T-cell (primary cell): ENCODE results near the gene FATE1. TPM values are rescaled to one million over a fixed set of nuclear protein-coding genes. Genes with fewer than 3 reads are reported as not detected.

Source experiments
- ATAC-seq, 4 experiments: fragments of 200-7000 bp in 3 of 4; fragments of 150-1000 bp in 1 of 4; cut with Tn5 transposase; replicated peaks in 1 of 4; 1 replicate in 3 of 4; 2 replicates in 1 of 4; pipeline ENCODE4 v1.10.0; 2021; ENCODE audit warnings: moderate library complexity in 3 of 4, mild to moderate bottlenecking in 2 of 4, moderate number of reproducible peaks in 1 of 4
- CTCF ChIA-PET, 2 donors: fragments of 300-600 bp; sonication (Branson Sonifier 250); formaldehyde crosslinking; loops; one replicate each; lab custom pipeline; 2022; ENCODE audit warnings: antibody characterized with exemption in 2 of 2; lab: Charles Lee
- POLR2A ChIA-PET, 2 donors: fragments of 300-600 bp; sonication (Branson Sonifier 250); formaldehyde crosslinking; loops; one replicate each; lab custom pipeline; 2022; ENCODE audit warnings: antibody characterized with exemption in 2 of 2; lab: Charles Lee
- DNase-seq, 35 experiments: peaks; one replicate each; pipeline versions ENCODE4 v3.0.0 to v3.0.0-alpha.2; 2013 to 2023
- H3K27ac ChIP-seq: one replicate; pipeline ENCODE4 v1.5.1; 2013; ENCODE audit warnings: low read length
- H3K27me3 ChIP-seq, 2 experiments: replicated peaks in 1 of 2; 1 replicate in 1 of 2; 2 replicates in 1 of 2; pipeline versions ENCODE4 v1.6.1 to v1.7.0; 2013; ENCODE audit warnings: low read length in 1 of 2, mixed read lengths in 1 of 2; ENCODE audit not compliant: control insufficient read depth in 2 of 2, insufficient read depth in 2 of 2; ENCODE audit errors: extremely low read depth in 1 of 2
- H3K36me3 ChIP-seq, 2 donors: 1 replicate in 1 of 2; 2 replicates in 1 of 2; pipeline versions ENCODE4 v1.6.1 to v1.7.0; 2013; ENCODE audit warnings: low read length in 1 of 2; ENCODE audit not compliant: control insufficient read depth in 2 of 2, insufficient read depth in 1 of 2; ENCODE audit errors: extremely low read depth in 1 of 2
- H3K4me1 ChIP-seq, 2 experiments: 1 replicate in 1 of 2; 2 replicates in 1 of 2; pipeline versions ENCODE4 v1.6.1 to v1.7.0; 2013; ENCODE audit warnings: low read length in 2 of 2, mixed read lengths in 1 of 2; ENCODE audit not compliant: insufficient read depth in 2 of 2, control insufficient read depth in 1 of 2; ENCODE audit errors: extremely low read depth in 1 of 2
- H3K4me3 ChIP-seq, 2 donors: 1 replicate in 1 of 2; 2 replicates in 1 of 2; pipeline versions ENCODE4 v1.5.1 to v1.7.0; 2013; ENCODE audit warnings: mild to moderate bottlenecking in 2 of 2, low read length in 1 of 2, moderate library complexity in 1 of 2; ENCODE audit not compliant: control insufficient read depth in 1 of 2; ENCODE audit errors: extremely low read depth in 1 of 2
- H3K9me3 ChIP-seq: 2 replicates; pipeline ENCODE4 v1.7.0; 2013
- H3K27ac Mint-ChIP-seq, 2 donors: one replicate each; pipeline ENCODE4 v1.8.0; 2020 to 2021; ENCODE audit warnings: mild to moderate bottlenecking in 2 of 2, mixed read lengths in 2 of 2
- H3K27me3 Mint-ChIP-seq, 2 donors: one replicate each; pipeline ENCODE4 v1.8.0; 2021 to 2022; ENCODE audit warnings: mixed read lengths in 2 of 2
- H3K36me3 Mint-ChIP-seq: one replicate; pipeline ENCODE4 v1.8.0; 2021; ENCODE audit warnings: mixed read lengths
- H3K4me1 Mint-ChIP-seq, 3 donors: one replicate each; pipeline ENCODE4 v1.8.0; 2020 to 2022; ENCODE audit warnings: mixed read lengths in 3 of 3, mild to moderate bottlenecking in 1 of 3
- H3K4me3 Mint-ChIP-seq, 3 donors: one replicate each; pipeline ENCODE4 v1.8.0; 2020 to 2022; ENCODE audit warnings: mild to moderate bottlenecking in 3 of 3, mixed read lengths in 3 of 3, moderate library complexity in 3 of 3
- H3K9me3 Mint-ChIP-seq, 3 donors: one replicate each; pipeline ENCODE4 v1.8.0; 2020 to 2022; ENCODE audit warnings: mixed read lengths in 3 of 3
- WGBS: methylation state at CpG from one replicate; pipeline ENCODE4 v1.1.5; 2013; ENCODE audit warnings: missing lambda C conversion rate; ENCODE audit not compliant: insufficient coverage; 5-methylcytosine and 5-hydroxymethylcytosine counted together
- total RNA-seq, 35 experiments: library from RNA in 6 of 35; stranded (reverse) in 6 of 35; fragments of 120-200 nt in 1 of 35; gene quantifications; one replicate each; pipeline versions ENCODE4 v1.2.1 to v1.2.4 and lab custom pipeline; 2013 to 2026

Gene FATE1
- total RNA-seq, 5 donors from 2014 or later (not counting 1 experiment from before 2014, with no cell fraction given) = not detected

DNA sequence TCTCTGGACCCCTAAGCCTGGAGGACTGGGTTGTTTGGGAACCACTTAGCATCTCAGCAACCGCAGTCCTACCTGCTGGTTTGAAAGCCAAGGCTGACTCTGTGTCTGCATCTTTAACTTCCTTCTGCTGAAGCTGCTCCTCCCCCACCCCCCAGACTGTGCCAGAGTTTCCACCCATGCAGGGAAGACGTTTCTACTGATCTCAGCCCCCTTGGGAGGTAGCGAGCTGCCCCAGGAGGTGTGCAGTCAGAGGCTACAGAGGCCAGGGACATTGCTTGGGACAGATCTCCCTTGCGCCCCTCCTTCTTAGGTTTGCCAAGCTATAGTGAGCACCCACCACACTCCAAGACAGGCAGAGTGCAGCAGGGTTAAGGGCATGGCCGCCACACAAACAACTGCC lies 4.7 kb upstream of the FATE1 start:
- WGBS = 50% methylated on average over 1 of the region's 5 CpGs
- peaks cover 0 to 20% of the 10 kb centered on the region in 2 donors for H3K27me3 Mint-ChIP-seq
- ChIA-PET POLR2A (no interaction called here), CTCF (no interaction called here)
- H3K4me1 Mint-ChIP-seq = no peaks in the 10 kb centered on the region
- H3K27ac ChIP-seq = no peak overlapping the region
- H3K4me3 Mint-ChIP-seq = no peak overlapping the region
- DNase-seq = no peak
- ATAC-seq = no peak
- no peaks in the 10 kb centered on the region for H3K9me3 Mint-ChIP-seq
- H3K9me3 ChIP-seq = no peaks in the 10 kb centered on the region
- no peaks in the 10 kb centered on the region for H3K36me3 Mint-ChIP-seq
- H3K4me1 ChIP-seq = no peaks in the 10 kb centered on the region
- no peak overlapping the region for H3K27ac Mint-ChIP-seq
- H3K36me3 ChIP-seq = no peaks in the 10 kb centered on the region
- H3K27me3 ChIP-seq = peaks cover 0 to 2% of the 10 kb centered on the region in 2 experiments
- H3K4me3 ChIP-seq = no peak overlapping the region

DNA sequence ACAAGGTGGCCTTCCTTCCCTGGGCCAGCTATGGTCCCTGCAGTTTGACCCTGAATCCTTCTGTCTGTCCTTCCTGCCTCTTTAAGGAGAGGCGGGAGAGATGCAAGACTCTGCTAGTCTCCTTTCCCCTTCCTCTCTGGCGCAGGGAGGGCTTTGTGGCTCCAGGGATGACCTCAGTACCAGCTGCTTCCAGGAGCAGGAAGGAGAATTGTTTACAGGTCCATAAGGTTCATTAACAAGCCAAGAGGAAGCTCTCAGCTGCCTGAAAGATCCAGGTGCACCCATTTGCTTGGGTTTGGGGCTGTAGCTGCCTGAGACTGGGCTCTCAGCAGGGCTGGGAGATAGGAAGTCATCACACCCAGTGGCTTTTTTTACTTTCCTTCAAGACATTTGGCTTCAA lies 4.0 kb upstream of the FATE1 start:
- POLR2A ChIA-PET = no interaction called here

DNA sequence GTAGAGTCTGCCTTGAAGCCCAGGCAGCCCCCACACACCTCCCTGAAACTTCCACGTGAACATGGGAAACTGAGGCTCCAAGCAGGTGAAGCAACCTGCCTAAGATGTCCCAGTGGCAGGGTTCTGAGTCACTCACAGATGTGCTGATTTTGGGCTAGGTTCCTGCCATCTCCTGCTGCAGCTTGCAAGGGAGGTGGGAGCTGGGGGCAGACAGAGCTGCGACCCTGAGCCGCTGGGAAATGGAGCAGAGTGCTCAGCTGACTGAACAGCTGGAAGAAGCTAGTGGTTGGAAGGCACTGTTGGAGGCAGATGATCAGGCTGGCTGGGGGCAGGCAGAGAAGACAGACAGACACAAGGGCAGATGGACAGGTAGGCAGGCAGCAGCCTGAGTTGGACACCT lies 3.6 kb upstream of the FATE1 start:
- Histone ChIP-seq H3K4me1 (no peaks in the 10 kb centered on the region), H3K36me3 (no peaks in the 10 kb centered on the region), H3K4me3 (no peak overlapping the region), H3K27ac (no peak overlapping the region), H3K9me3 (no peaks in the 10 kb centered on the region), H3K27me3 (peaks cover 0 to 2% of the 10 kb centered on the region in 2 experiments)
- Mint-ChIP-seq H3K36me3 (no peaks in the 10 kb centered on the region), H3K4me1 (no peaks in the 10 kb centered on the region), H3K4me3 (no peak overlapping the region), H3K27ac (no peak overlapping the region), H3K9me3 (no peaks in the 10 kb centered on the region), H3K27me3 (peaks cover 0 to 26% of the 10 kb centered on the region in 2 donors)
- 77% methylated on average over 3 of the region's 3 CpGs for WGBS
- no peak for ATAC-seq
- CTCF ChIA-PET = no interaction called here
- POLR2A ChIA-PET = no interaction called here
- no peak for DNase-seq

More for the DNA sequence above, 4.0 kb upstream of the FATE1 start:
- no peak for DNase-seq
- Histone ChIP-seq H3K27ac (no peak overlapping the region), H3K27me3 (peaks cover 0 to 2% of the 10 kb centered on the region in 2 experiments), H3K36me3 (no peaks in the 10 kb centered on the region), H3K4me3 (no peak overlapping the region), H3K4me1 (no peaks in the 10 kb centered on the region), H3K9me3 (no peaks in the 10 kb centered on the region)
- no peak for ATAC-seq
- no peaks in the 10 kb centered on the region for H3K9me3 Mint-ChIP-seq
- H3K4me3 Mint-ChIP-seq = no peak overlapping the region
- no peak overlapping the region for H3K27ac Mint-ChIP-seq
- no peaks in the 10 kb centered on the region for H3K4me1 Mint-ChIP-seq
- peaks cover 0 to 26% of the 10 kb centered on the region in 2 donors for H3K27me3 Mint-ChIP-seq
- H3K36me3 Mint-ChIP-seq = no peaks in the 10 kb centered on the region
- no CpG with 5 or more reads among the region's 2 CpGs for WGBS
- CTCF ChIA-PET = no interaction called here

DNA sequence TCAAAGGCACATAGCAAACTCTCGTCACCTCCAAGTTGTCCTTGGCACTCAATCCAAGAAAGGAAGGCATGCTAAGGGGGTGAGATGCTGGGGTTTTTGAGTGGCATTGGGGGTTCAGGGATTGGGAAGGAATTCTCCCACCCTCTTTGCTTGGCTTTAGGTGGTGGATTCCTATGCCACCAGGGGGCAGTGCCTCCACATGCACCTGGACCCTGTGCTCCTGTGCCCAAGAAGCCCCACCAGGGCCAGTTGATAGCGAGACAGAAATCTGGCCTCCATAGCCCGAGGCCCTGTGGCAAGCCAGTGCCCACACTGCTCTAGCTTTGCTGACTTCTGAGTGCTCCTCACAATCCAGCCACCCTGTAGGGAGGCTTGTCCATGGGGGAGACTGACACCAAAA lies 2.0 kb upstream of the FATE1 start:
- Histone ChIP-seq H3K27ac (no peak overlapping the region), H3K9me3 (no peaks in the 10 kb centered on the region), H3K27me3 (peaks cover 0 to 2% of the 10 kb centered on the region in 2 experiments), H3K4me3 (no peak overlapping the region), H3K4me1 (no peaks in the 10 kb centered on the region), H3K36me3 (no peaks in the 10 kb centered on the region)
- no peaks in the 10 kb centered on the region for H3K4me1 Mint-ChIP-seq
- no peaks in the 10 kb centered on the region for H3K9me3 Mint-ChIP-seq
- POLR2A ChIA-PET = no interaction called here
- H3K27me3 Mint-ChIP-seq = peaks cover 0 to 25% of the 10 kb centered on the region in 2 donors
- no peaks in the 10 kb centered on the region for H3K36me3 Mint-ChIP-seq
- peak in 1 of 35 experiments; percentile 0 for DNase-seq
- no peak overlapping the region for H3K4me3 Mint-ChIP-seq
- WGBS = no CpG with 5 or more reads among the region's 3 CpGs
- H3K27ac Mint-ChIP-seq = no peak overlapping the region
- no peak for ATAC-seq
- CTCF ChIA-PET = no interaction called here

DNA sequence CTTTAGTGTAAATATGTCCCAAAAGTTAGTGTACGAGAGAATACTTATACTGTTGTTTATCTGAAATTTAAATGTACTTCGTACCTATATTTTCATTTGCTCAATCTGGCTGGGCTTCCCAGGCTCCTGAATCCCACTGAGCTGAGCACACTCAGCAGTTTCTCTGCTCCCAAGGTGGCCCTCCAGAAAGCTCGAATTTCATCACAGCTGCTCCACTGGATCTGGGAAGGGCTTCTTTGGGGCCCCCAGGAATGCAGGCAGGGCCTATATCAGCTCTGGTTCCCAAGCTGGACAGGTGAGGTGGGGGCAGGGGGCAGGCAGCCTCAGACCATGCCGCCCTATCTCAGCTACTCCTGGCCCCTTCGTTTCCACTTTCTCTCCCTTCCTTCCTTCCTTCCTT lies 1.5 kb upstream of the FATE1 start:
- DNase-seq = no peak
- Mint-ChIP-seq H3K4me3 (no peak overlapping the region), H3K27ac (no peak overlapping the region), H3K4me1 (no peaks in the 10 kb centered on the region), H3K36me3 (no peaks in the 10 kb centered on the region), H3K9me3 (no peaks in the 10 kb centered on the region), H3K27me3 (peaks cover 0 to 25% of the 10 kb centered on the region in 2 donors)
- Histone ChIP-seq H3K4me1 (no peaks in the 10 kb centered on the region), H3K36me3 (no peaks in the 10 kb centered on the region), H3K27ac (no peak overlapping the region), H3K4me3 (no peak overlapping the region), H3K27me3 (peaks cover 0 to 2% of the 10 kb centered on the region in 2 experiments), H3K9me3 (no peaks in the 10 kb centered on the region)
- WGBS = no CpG with 5 or more reads among the region's 5 CpGs
- ChIA-PET CTCF (no interaction called here), POLR2A (no interaction called here)
- no peak for ATAC-seq

DNA sequence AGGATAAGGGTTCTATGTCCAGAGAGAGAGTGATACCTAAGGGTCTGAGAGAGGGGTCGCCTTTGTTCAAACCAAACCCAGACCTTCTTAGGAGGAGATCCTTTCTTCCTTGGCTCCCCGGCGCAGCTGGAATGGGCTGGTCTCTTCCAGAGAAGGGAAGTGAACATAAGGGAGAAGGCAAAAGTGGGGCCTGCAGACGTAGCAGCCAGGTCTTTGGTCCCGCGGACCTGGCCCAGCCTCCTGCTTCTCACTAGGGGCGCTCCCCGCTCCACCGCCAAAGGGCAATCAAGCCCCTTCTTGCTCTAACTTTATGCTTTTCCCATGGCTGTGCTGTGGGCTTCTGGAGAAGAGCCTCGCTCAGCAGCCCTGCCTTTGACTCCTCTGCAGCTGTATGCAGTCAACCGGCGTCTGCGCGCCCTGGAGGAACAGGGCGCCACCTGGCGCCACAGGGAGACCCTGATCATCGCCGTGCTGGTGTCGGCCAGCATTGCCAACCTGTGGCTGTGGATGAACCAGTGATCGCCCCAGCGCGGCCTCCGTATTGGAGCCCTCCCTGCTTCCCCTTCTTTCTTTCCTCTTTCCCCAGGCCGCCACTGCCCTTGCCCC lies 6.5 kb downstream of the FATE1 start:
- no peaks in the 10 kb centered on the region for H3K4me1 ChIP-seq

More for the DNA sequence above, 6.5 kb downstream of the FATE1 start:
- H3K36me3 ChIP-seq = no peaks in the 10 kb centered on the region
- Mint-ChIP-seq H3K27me3 (peaks cover 0 to 14% of the 10 kb centered on the region in 2 donors), H3K4me3 (no peak overlapping the region), H3K4me1 (no peaks in the 10 kb centered on the region), H3K9me3 (no peaks in the 10 kb centered on the region), H3K27ac (no peak overlapping the region), H3K36me3 (no peaks in the 10 kb centered on the region)
- H3K27ac ChIP-seq = no peak overlapping the region
- no peaks in the 10 kb centered on the region for H3K27me3 ChIP-seq
- no peak overlapping the region for H3K4me3 ChIP-seq
- CTCF ChIA-PET = no interaction called here
- no peak for ATAC-seq
- no peaks in the 10 kb centered on the region for H3K9me3 ChIP-seq
- DNase-seq = peak in 1 of 35 experiments; percentile 1
- POLR2A ChIA-PET = no interaction called here
- 89% methylated on average over 10 of the region's 24 CpGs for WGBS
